Measurements from ENCODE around the gene PDE4A.
A peak's percentile ranks its signal among the peaks of the same experiment; 100 is the strongest.

Gene PDE4A

DNA sequence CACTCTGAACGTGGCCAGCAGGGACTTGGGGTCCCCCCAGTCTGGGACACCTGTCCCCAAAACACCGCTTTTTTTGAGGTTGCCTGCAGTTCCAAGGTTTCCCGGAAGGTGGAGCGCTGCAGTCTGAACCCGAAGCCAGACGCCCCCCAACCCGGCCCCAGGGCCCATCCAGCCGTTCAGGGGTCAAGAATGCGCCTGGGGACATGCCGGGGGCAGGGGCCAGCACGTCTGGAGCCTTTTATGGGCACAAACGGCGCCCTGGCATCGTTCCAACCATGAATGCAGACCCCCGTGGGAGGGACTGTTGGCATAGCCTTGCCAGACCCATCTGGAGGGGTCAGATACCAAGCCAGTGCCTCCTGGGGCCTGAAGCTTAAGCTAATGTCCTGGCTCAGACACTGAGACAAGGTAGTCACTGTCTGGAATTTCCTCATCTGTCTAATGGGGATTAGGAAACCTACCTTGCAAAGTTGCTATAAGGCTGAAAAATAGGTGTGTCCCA is 90.0 kb downstream of the PDE4A start:
- DNase-seq (ENCODE audit: low read depth) = peak; percentile 18

DNA sequence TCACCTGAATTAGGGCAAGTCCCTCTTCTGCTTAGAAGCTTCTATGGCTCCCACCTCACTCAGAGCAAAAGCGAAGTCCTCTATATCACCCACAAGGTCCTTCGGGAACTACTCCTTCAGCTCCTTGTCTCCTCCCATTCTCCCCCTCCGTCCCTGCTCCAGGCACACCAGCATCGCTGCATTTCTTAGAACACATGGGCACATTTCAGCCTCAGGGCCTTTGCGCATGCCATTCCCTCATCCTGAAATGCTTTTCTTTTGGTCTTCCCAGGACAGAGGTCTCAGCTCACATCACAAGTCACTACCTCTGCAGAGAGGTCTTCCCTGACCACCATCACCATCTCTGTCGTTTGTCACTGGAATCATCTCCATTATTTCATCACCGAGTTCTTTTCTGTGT is 92.9 kb downstream of the PDE4A start:
- no peak for DNase-seq (ENCODE audit: low read depth)

DNA sequence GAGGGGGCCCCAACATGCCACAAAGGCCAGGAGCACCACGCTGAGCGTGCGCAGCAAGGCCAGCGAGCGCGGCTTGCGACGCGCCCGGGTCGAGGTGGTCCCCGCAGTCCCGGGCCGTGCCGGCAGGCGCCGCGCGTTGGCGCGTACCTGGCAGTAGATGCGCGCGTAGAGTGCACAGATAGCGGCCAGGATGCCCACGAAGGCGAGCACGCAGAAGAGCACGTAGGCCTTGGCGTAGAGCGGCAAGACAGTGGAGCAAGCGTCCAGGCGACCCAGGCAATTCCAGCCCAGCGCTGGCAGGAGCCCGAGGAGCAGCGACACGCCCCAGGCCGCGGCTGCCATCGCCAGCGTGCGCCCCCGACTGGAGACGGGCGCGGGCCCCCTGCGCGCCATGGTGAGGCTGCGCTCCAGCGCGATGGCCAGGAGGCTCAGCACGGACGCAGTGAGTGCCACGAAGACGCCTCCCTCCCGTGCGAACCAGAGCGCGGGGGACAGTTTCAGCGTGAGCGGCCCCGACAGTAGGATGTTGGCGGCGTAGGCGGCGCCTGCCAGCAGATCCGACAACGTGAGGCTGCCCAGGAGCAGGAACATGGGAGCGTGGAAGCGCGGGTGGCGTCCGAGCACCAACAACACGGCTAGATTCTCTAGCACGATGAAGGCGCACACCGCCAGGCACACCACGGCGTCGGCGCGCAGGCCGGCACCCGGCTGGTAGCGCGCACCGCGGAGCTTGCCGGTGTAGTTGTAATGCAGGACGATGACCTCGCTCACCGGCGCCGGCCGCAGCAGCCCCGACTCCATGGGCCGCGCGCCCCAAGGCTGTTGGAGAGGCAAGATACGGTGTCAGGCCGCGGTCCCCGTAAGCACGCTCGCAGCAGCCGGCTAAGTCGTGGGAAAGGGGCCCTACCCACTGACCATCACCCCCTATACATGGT is 94.1 kb downstream of the PDE4A start:
- peak; percentile 15 for DNase-seq (ENCODE audit: low read depth)

DNA sequence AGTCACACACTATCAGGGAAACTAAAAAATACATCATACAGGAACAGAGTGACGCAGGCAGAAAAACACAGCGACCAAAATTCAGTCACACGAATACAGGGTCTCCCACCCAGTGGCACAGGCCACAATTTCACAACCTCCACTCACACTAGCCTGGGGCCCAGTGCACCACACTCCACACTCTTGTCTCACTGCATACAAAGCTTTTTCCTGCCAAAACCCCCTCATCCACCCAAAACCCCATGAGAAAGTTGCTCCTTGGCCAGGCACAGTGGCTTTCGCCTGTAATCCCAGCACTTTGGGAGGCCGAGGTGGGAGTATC is 95.7 kb downstream of the PDE4A start:
- DNase-seq (ENCODE audit: low read depth) = no peak

DNA sequence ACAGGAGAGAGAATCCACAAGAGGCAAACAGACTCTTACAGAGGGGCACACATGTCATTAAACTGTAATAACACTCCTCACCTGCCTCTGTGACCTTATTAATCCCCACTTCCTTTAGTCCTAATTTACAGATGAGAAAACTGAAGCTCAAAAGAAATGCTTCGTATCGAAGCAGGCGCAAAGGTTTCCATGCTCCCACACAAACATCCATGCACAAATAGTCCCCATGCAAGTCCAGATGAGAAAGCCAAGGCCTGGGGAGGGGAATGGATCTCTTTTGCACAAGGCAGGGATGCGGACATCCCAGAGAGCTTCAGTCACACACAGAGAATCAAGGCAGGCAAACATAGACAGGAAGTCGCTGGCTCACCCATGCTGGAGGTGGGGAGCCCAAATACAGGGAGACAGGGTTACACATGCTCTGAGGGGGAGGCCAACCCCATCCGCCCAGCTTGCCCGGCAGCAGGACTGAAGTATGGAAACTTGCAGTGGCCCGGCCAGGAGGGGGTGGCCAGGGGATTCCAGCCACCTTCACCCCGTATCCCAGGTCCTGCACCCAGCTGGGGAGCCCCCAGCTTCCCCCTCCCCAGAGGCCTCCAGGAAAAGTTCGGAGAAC is 96.4 kb downstream of the PDE4A start:
- DNase-seq (ENCODE audit: low read depth) = peak; percentile 57

DNA sequence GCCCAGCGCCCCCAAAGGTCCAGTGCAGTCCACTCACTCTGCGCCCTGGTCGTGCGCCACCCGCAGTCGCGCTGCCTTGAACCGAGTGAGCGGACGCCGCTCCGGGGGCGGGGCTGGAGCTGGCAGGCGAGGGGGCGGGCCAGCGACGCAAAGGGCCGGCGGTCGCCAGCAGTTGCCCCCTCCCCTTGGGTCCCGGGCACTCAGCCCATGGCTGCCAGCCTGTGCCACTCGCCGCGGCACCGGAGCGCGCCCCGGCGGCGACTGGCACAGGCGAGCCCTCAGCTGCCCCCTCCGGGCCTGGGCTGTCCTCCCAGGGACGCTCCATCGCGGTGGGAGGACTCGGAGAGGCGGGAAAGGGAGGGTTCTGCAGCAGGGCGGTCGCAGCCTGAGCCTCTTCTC is 97.0 kb downstream of the PDE4A start, which contains the start of gene S1PR5:
S1PR5 (minus strand) TSS at position 87 of the 399 bp plus-strand sequence. CDS start 2,436 bp downstream, outside the sequence.
- peak; percentile 32 for DNase-seq (ENCODE audit: low read depth)

DNA sequence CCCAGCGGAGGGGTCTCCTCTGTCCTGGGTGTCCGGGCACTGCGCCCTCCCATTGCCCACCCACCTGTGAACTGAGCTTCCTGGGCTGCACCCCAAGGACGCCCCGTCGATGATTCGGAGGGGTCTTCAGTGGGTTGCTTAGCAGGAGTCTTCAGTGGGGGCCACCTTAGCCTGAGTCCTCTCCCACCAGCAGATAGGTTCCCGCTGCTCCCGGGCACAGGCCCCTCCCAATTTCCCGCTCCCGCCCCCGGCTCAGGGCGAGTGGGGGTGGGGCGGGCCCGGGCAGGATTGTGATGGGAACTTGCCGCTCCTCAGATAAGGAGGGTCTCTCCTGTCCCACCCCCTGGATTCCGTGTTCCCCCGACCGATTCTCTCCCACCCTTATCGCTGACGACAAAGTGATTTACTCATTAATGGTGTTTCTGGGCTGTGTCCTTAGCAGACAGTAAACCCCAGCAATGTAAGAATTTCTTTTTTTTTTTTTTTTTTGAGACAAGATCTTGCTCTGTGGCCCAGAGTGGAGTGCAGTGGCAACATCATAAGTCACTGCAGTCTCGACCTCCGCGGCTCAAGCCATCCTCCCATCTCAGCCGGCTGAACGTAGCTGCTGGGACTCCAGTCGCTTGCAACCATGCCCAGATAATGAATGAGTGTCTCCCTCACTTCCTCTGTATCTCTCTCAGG is 97.6 kb downstream of the PDE4A start:
- peak; percentile 67 for DNase-seq (ENCODE audit: low read depth)

DNA sequence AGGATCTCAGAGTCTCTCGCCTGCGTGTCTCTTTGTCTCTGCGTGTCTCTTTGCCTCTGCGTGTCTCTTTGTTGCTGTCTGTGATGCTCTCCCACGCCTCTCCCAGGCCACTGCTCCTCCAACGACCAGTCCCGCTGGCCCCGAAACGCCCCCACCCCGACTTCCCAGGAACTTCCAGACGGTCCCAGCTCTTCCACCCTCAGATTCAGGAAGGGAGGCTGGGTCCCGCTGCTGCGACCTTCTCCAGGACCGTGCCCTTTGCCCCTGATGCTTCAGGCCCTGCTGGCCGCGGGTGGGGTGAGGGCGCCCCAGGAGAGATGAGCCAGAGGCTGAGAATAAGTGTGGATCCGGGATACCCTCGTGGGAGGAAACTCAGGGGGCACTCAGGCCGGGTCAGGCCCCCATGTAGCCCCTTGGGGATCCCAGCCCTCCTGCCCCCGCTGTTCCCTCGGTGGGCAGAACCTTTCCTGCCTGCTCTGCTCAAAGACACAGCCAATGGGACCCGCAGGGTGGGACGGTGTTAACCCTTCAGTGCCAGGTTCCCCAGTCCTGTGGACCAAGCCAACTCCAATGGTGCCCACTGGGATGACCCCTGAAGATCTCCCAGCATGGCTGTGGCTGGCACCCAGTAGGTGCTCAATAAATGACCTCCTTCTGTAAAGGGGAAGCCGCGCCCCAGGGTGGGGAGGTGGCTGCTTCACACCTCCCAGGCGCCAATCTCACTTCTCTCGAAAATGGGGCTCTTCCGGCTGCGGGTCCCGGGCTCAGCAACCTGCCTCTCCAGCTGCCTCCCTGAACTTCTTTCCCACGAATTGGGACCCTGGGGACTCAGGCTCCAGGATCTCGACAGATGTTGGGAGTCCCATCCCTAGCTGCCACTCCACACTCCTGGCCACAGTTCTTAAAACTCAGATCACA is 98.4 kb downstream of the PDE4A start:
- no peak for DNase-seq (ENCODE audit: low read depth)

Data from EH (cell line).